Fibroblast of villous mesenchyme (primary cell): ENCODE data around the gene SLCO2A1. TPM values are rescaled to one million over a fixed set of nuclear protein-coding genes. Genes with fewer than 3 reads are reported as not detected.
A peak's percentile ranks its signal among the peaks of the same experiment; 100 is the strongest.

Experiments used
- DNase-seq: peaks from one replicate; pipeline ENCODE4 v3.0.0-alpha.2; 2010; ENCODE audit warnings: low read depth
- H3K4me3 ChIP-seq: 2 replicates; pipeline ENCODE4 v1.5.1; 2011; ENCODE audit warnings: low read depth, mild to moderate bottlenecking, low read length
- total RNA-seq: library from RNA; depleted of rRNA; stranded (reverse); fragments of >200 nt; gene quantifications from 2 replicates; pipeline ENCODE4 v1.2.3, GENCODE V29; 2012
- TF ChIP-seq, protein P1 (sequence below): IDR thresholded peaks from 2 replicates; pipeline ENCODE4 v1.5.1; 2012; ENCODE audit warnings: low read depth, mild to moderate bottlenecking, low read length; ENCODE audit not compliant: insufficient read depth

Gene SLCO2A1
- total RNA-seq, 1 donor = 0.43 TPM

DNA sequence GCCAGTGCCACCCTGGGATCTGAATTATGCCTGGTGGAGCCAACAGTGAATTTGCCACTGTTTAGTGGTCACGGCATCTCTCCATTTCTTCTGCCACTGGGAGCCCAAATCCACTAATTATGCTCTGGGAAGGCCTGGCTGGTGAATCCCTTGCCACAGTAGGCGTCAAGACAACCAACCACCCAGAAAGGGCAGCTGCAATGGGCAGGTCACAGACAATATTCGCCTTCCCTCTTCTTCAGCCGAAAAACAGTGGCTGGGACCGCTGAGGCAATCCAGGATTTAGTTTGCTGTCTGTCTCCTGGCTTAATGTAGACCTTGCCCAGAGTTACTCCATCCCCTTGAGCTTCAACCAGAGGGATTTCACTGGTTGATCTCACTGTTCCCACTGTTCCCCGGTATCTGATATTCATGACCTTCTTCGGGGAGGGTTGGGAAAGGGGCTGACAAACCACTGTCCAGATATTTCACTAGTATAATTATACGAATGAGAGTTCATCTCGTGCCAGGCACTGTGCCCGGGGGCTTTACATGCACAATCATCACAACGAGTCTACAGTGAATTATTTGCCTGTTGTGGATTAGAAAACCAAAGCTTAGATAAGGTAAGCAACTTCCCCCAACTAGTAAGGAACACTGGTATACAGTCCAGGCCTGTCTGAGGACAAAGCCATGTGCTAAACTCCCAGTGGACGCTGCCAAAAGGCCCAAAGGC, 84.2 kb downstream of the SLCO2A1 start:
- H3K4me3 ChIP-seq = no peak overlapping the region
- DNase-seq = no peak
- TF ChIP-seq, protein P1, sequence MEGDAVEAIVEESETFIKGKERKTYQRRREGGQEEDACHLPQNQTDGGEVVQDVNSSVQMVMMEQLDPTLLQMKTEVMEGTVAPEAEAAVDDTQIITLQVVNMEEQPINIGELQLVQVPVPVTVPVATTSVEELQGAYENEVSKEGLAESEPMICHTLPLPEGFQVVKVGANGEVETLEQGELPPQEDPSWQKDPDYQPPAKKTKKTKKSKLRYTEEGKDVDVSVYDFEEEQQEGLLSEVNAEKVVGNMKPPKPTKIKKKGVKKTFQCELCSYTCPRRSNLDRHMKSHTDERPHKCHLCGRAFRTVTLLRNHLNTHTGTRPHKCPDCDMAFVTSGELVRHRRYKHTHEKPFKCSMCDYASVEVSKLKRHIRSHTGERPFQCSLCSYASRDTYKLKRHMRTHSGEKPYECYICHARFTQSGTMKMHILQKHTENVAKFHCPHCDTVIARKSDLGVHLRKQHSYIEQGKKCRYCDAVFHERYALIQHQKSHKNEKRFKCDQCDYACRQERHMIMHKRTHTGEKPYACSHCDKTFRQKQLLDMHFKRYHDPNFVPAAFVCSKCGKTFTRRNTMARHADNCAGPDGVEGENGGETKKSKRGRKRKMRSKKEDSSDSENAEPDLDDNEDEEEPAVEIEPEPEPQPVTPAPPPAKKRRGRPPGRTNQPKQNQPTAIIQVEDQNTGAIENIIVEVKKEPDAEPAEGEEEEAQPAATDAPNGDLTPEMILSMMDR = no peak

DNA sequence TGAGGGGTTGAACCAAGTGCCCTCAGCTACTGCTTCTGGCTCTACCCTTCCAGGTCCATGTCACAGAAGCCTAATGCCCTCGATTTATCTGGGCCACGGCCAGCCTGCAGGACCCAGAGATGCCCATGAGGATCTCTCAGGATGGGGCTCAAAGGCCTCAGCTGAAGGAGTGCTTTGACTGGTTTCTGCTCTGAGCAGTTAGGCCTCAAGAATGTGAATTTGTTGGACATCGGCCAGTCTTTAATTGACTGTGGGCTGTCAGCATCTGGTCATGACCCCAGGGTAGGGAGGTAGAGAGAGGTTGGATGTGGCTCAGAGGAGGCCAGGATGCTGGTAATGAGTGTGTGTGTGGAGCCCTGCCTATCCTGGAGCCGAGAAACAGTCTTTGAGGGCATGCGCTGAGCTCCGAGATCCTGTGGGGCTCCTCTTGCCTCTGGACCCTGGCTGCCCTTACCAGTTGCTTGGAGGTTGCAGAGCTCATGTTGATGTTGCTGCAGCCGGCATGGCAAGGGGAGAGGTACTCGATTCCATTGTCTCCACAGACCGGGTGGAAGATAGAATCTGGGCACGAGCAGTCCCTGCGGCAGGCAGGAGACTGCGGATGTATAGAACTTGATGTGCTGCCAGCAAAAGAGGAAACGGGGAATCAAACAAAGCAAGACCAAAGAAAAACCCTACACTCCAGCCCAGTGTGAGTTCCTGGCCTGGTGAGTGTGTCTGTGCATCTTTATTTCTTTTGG, 84.9 kb downstream of the SLCO2A1 start:
- peak; percentile 51 for DNase-seq
- TF ChIP-seq, protein P1 = no peak
- no peak overlapping the region for H3K4me3 ChIP-seq

DNA sequence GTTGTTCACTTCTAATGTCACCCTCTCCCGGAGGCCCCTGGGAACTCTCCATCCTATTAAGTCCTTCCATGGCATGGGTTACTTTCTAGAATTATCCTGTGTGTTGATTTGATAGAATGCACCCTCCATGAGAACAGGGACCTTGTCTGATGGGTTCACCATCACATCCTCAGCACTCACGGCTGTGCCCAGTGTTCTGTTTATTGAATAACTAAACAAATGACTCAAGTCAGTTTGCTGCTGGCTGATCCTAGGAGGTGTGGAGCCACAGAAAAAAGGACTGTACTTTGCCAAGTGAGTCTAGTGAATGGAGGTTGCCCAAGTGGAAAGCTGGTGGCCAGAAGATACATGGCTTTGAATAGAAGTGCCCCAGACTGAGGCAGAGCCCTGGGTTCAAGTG, 85.5 kb downstream of the SLCO2A1 start:
- TF ChIP-seq, protein P1 = no peak
- DNase-seq = peak; percentile 58

DNA sequence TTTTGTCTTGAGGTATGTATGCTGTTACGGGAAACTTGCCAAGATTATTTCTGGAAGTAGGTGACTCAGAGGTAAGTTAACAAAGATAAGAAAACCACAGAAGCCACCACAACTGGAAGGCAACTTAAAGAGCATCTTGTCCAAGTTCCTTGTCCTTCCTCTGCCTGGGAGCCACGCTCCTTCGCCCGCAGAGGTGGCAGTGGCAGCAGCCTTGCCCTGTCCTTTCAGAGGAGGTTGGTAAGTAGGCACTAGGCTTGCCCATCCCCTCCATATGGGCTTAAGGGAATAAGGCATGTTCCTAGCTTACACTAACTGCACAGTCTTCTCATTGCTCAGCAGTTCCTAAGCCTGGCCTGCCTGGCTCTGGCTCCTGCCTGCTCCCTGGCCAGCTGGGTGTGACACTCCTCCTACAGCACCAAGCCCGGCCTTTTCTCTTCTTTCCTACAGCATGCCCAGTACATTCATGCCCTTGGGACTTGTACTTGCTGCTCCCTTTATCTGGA, 86.0 kb downstream of the SLCO2A1 start:
- TF ChIP-seq, protein P1 = no peak
- no peak overlapping the region for H3K4me3 ChIP-seq
- peak; percentile 88 for DNase-seq

More for the DNA sequence above, 85.5 kb downstream of the SLCO2A1 start:
- H3K4me3 ChIP-seq = no peak overlapping the region

DNA sequence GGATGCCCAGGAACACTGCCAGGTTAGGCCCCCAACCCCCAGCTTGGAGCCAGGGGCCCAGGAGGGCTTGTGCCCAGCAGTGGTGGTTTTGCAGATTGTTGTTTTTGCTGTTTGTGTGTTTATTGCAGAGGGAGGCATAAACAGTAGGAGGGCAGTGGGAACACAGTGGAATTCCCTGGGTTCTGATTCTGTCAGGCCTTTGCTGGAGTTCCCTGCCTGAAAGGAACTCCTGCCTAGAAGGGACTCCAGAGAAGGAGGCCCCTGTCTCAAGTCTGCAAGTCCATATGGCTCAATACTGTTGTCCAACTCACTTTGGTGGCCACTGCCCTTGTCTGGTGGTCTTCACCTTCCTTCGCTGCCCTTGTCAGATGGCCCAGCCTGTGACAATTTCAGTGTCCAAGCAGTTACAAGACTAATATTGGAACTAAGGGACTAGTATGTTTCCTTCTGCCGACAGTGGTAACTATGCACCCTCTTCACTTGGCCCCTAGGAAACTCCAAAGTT, 86.6 kb downstream of the SLCO2A1 start:
- DNase-seq = no peak
- TF ChIP-seq, protein P1 = no peak
- H3K4me3 ChIP-seq = no peak overlapping the region

DNA sequence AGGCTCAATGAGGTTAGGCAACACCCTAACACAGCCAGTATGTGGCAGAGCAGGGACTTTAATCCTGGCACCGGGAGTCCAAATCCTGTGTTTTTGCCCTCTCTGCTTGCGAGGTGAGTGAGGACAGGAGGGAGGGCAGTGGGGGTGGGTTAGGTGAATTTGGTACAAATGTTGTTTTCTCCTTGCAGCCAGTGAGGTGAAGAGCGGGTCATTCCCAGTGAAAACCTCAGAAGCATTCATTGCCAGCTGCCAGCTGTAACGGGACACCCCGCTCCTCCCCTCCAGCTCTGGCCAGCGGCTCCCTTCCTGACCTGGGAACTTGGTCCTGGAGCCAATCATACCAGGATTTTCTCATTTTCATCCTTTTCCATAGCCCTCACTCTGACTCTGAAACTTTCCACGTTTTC, 88.3 kb downstream of the SLCO2A1 start:
- peak; percentile 57 for DNase-seq
- H3K4me3 ChIP-seq = no peak overlapping the region
- TF ChIP-seq, protein P1 = no peak
